Measurements from ENCODE around the gene MKI67. TPM values are rescaled to one million over a fixed set of nuclear protein-coding genes. Genes with fewer than 3 reads are reported as not detected.

Gene MKI67
- polyA plus RNA-seq, 1 donor from 2014 or later: 0.16 TPM

DNA sequence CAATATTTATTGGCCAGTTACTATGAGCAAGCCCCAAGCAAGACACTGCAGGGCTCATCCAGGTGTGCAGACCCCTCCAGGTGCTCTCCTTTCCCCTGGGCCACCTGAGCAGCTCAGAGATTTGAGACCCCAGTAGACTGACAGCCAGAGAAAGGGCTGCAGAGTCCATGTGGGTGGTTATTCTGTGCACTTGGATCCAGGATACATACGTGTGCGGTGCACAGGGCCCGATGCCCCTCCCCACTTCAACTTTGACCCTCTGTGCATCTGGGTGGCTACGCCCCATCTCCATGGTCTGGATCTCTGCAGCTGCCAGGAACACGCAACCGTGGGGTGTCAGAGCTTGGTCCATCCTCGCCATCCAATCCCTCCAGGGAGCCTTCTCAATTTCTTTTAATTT, 72.9 kb downstream of the MKI67 start:
- no peaks in the 10 kb centered on the region for H3K9me3 ChIP-seq (ENCODE audit: low read length)
- no peaks in the 10 kb centered on the region for H3K79me2 ChIP-seq (replicated peaks; ENCODE audit: insufficient read depth, low read length)
- H3K27ac ChIP-seq (ENCODE audit: low read length): no peak overlapping the region
- H3K36me3 ChIP-seq (ENCODE audit: insufficient read depth, low read length): no peaks in the 10 kb centered on the region
- H3F3A ChIP-seq (ENCODE audit: insufficient read depth, low read length, poor library complexity, severe bottlenecking): no peaks in the 10 kb centered on the region
- H3K27me3 ChIP-seq (ENCODE audit: insufficient read depth, low read depth, low read length): no peaks in the 10 kb centered on the region
- H4K20me1 ChIP-seq (ENCODE audit: insufficient read depth): no peaks in the 10 kb centered on the region
- H3K4me3 ChIP-seq (ENCODE audit: low read length): no peak overlapping the region
- no peak overlapping the region for H3K9ac ChIP-seq (ENCODE audit: low read length)
- no peak overlapping the region for H3K4me2 ChIP-seq (ENCODE audit: low read length)
- H2AFZ ChIP-seq (ENCODE audit: low read depth, low read length): no peak overlapping the region
- TF ChIP-seq, protein P1, sequence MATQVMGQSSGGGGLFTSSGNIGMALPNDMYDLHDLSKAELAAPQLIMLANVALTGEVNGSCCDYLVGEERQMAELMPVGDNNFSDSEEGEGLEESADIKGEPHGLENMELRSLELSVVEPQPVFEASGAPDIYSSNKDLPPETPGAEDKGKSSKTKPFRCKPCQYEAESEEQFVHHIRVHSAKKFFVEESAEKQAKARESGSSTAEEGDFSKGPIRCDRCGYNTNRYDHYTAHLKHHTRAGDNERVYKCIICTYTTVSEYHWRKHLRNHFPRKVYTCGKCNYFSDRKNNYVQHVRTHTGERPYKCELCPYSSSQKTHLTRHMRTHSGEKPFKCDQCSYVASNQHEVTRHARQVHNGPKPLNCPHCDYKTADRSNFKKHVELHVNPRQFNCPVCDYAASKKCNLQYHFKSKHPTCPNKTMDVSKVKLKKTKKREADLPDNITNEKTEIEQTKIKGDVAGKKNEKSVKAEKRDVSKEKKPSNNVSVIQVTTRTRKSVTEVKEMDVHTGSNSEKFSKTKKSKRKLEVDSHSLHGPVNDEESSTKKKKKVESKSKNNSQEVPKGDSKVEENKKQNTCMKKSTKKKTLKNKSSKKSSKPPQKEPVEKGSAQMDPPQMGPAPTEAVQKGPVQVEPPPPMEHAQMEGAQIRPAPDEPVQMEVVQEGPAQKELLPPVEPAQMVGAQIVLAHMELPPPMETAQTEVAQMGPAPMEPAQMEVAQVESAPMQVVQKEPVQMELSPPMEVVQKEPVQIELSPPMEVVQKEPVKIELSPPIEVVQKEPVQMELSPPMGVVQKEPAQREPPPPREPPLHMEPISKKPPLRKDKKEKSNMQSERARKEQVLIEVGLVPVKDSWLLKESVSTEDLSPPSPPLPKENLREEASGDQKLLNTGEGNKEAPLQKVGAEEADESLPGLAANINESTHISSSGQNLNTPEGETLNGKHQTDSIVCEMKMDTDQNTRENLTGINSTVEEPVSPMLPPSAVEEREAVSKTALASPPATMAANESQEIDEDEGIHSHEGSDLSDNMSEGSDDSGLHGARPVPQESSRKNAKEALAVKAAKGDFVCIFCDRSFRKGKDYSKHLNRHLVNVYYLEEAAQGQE (IDR thresholded peaks at IDR 0.05; ENCODE audit: borderline replicate concordance): no peak
- TF ChIP-seq, protein P2, sequence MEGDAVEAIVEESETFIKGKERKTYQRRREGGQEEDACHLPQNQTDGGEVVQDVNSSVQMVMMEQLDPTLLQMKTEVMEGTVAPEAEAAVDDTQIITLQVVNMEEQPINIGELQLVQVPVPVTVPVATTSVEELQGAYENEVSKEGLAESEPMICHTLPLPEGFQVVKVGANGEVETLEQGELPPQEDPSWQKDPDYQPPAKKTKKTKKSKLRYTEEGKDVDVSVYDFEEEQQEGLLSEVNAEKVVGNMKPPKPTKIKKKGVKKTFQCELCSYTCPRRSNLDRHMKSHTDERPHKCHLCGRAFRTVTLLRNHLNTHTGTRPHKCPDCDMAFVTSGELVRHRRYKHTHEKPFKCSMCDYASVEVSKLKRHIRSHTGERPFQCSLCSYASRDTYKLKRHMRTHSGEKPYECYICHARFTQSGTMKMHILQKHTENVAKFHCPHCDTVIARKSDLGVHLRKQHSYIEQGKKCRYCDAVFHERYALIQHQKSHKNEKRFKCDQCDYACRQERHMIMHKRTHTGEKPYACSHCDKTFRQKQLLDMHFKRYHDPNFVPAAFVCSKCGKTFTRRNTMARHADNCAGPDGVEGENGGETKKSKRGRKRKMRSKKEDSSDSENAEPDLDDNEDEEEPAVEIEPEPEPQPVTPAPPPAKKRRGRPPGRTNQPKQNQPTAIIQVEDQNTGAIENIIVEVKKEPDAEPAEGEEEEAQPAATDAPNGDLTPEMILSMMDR (IDR thresholded peaks at IDR 0.05; ENCODE audit: poor library complexity, severe bottlenecking): no peak
- TF ChIP-seq POLR2AphosphoS5 (IDR thresholded peaks at IDR 0.05): no peak
- no peak for TF ChIP-seq SMC3 (conservative IDR thresholded peaks at IDR 0.05; ENCODE audit: poor library complexity)
- no peak for TF ChIP-seq EZH2 (IDR thresholded peaks at IDR 0.05; ENCODE audit: borderline replicate concordance, insufficient read depth, low read length, poor library complexity, severe bottlenecking)
- no peak for TF ChIP-seq RAD21 (conservative IDR thresholded peaks at IDR 0.05)
- no peaks in the 10 kb centered on the region for H3K9me2 ChIP-seq (ENCODE audit: insufficient read depth, low read length)

DNA sequence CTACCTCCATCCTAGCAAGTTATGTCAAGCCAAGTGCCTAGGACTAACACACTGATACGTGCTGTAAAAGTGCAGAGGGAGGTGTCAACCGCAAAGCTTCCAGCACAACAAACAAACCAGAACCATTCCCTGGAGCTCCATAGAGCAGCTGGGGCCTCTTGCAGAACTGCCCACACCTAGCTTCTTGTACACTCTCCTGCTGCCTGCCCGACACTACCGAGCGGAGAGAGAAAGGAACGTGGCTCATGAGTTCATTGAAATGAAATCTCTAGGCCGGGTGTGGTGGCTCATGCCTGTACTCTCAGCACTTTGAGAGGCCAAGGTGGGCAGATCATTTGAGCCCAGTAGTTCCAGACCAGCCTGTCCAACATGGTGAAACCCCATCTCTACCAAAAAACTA, 73.5 kb downstream of the MKI67 start:
- H4K20me1 ChIP-seq (ENCODE audit: insufficient read depth): no peaks in the 10 kb centered on the region
- H3K9me3 ChIP-seq (ENCODE audit: low read length): no peaks in the 10 kb centered on the region
- H3K27ac ChIP-seq (ENCODE audit: low read length): no peak overlapping the region
- TF ChIP-seq EP300 (conservative IDR thresholded peaks at IDR 0.05; ENCODE audit: poor library complexity, severe bottlenecking) (no peak), SMC3 (conservative IDR thresholded peaks at IDR 0.05; ENCODE audit: poor library complexity) (no peak), POLR2AphosphoS5 (IDR thresholded peaks at IDR 0.05) (no peak), TAF1 (IDR thresholded peaks at IDR 0.05; ENCODE audit: low read depth) (no peak), MXI1 (conservative IDR thresholded peaks at IDR 0.05; ENCODE audit: poor library complexity, severe bottlenecking) (no peak), EZH2 (IDR thresholded peaks at IDR 0.05; ENCODE audit: borderline replicate concordance, insufficient read depth, low read length, poor library complexity, severe bottlenecking) (no peak), RAD21 (conservative IDR thresholded peaks at IDR 0.05) (no peak)
- TF ChIP-seq, protein P1 (IDR thresholded peaks at IDR 0.05; ENCODE audit: borderline replicate concordance): no peak
- TF ChIP-seq, protein P2 (IDR thresholded peaks at IDR 0.05; ENCODE audit: poor library complexity, severe bottlenecking): no peak
- H3K79me2 ChIP-seq (replicated peaks; ENCODE audit: insufficient read depth, low read length): no peaks in the 10 kb centered on the region
- no peaks in the 10 kb centered on the region for H3K9me2 ChIP-seq (ENCODE audit: insufficient read depth, low read length)
- no peaks in the 10 kb centered on the region for H3F3A ChIP-seq (ENCODE audit: insufficient read depth, low read length, poor library complexity, severe bottlenecking)
- H3K36me3 ChIP-seq (ENCODE audit: insufficient read depth, low read length): no peaks in the 10 kb centered on the region
- no peak overlapping the region for H3K4me2 ChIP-seq (ENCODE audit: low read length)
- H3K27me3 ChIP-seq (ENCODE audit: insufficient read depth, low read depth, low read length): no peaks in the 10 kb centered on the region
- H2AFZ ChIP-seq (ENCODE audit: low read depth, low read length): no peak overlapping the region
- H3K9ac ChIP-seq (ENCODE audit: low read length): no peak overlapping the region
- no peak overlapping the region for H3K4me3 ChIP-seq (ENCODE audit: low read length)
